Ramos (cell line): ENCODE data around the gene CARD10.
"Not testable (repeated sequence)": the region's sequence is repeated elsewhere in the genome, so short reads cannot be mapped to it uniquely, and the experiment has no call there.

Experiments
- in situ Hi-C: fragments of 300-500 bp; cut with MboI; formaldehyde crosslinking; loops from one replicate; pipeline ENCODE4 v1.14.3; 2022; ENCODE audit warnings: low sequenced_read_pairs; ENCODE audit not compliant: unreplicated experiment

The CARD10 gene

GRCh38 chr22:37558815-37559214, 39.6 kb upstream of the CARD10 start:
- in situ Hi-C loops, result no loop called here

- in situ Hi-C loops, result no loop called here
These were observed 38.2 kb upstream of the CARD10 start for GRCh38 chr22:37557321-37558001.

DNA sequence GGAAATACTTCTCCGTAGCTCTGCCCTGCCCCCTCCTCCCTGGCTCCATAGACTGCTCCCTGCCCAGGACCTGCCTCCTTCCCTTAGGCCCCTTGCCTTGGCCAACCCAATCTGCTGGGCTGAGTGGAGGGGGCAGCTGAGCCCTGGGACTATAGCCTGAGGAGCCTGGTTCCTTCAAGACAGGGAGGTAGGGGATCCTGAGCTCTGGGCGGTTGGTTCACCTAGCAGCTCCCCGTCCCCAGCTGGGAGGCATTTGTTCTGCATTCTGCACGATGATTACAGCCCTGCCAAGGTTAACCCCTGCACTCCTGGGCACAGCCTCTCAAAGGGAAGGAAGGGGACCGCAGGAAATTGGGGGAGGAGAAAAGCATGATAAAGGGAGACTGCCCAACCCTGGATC, 37.5 kb upstream of the CARD10 start:
- in situ Hi-C loops, result no loop called here

- in situ Hi-C loops, result no loop called here
These were observed 35.8 kb upstream of the CARD10 start for GRCh38 chr22:37555029-37555428.

DNA sequence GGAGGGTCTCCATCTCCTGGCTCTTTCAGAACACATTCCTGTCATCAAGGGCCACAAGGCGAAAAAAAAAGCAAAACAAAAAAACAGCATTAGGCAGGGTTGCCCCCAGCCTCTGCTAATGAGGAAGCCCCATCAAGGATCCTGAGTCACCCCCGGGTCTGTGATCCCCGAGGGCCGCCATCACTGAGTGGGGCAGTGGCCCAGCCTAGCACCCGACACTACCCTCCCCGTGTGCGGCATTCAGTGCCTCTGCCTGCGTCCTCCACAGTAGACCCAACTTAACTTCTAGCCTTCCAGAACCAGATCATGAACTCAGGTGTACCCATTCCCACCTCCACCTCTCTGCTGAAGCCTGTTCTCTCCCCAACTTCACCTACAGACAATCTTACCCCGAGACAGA, 34.5 kb upstream of the CARD10 start:
- in situ Hi-C loops, result no loop called here

DNA sequence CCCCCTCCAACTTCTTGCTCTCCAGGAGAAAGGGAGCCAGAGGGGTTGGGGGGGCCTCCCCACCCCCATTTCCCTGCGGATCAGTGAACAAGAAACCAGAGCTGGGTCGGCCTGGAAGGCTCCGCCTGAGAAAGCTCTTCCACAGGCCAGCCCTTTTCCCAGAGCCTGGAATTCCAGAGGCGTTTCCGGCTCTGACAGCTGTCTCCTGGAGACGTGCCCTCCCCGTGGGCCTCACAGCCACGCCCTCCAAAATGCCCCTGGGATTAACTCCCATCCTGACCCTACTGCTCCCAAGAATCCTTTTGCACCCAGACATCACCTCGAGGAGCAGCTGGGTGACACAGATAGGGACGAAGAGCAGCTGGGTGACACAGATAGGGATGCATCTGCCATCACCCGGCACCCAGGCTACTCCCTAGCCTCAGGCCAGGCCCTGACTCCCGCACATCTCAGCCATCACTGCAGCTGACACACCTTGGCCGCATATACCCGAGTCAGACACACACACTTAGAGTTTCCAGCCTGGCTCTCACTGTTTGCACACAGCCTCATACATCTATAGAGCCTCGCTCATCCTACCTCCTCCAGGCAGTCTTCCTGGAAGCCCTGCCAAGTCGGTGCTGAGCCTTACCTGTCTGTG, 33.4 kb upstream of the CARD10 start:
- in situ Hi-C loops, result no loop called here

DNA sequence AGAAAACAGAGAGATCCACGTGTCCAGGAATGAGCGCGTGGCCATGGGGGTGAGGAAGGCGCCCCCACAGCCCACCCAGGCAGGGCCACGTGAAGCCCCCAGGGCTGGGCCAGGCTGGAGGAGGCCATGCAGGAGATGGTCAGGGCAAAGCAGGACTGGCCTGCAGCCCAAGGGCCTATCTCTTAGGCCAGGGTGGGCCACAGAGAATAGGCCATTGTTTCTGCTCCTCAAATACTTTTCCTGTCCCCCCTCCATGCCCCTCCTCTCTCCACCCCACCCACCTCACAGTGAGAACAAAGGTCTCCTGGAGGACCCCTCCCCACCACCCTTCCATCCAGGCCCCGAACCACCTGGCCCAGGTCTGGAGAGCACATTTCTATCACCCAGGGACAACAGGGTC, 32.8 kb upstream of the CARD10 start:
- in situ Hi-C loops, result no loop called here

DNA sequence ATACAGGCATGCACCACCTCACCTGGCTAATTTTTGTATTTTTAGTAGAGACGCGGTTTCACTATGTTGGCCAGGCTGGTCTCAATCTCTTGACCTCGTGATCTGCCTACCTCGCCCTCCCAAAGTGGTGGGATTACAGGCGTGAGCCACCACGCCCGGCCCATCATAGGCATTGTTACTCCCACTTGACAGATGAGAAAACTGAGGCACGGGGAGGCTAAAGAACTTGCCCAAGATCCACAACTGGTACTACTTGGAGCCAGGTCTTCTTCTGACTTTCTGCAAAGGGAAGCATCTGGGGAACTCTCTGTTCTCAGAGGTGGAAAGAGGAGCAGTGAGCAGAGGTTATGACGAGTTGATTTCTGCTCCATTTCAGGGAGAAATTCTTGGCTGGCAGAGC, 31.7 kb upstream of the CARD10 start:
- in situ Hi-C loops, result not testable (repeated sequence)

- in situ Hi-C loops, result no loop called here
These were observed 30.5 kb upstream of the CARD10 start for GRCh38 chr22:37549704-37550059.

DNA sequence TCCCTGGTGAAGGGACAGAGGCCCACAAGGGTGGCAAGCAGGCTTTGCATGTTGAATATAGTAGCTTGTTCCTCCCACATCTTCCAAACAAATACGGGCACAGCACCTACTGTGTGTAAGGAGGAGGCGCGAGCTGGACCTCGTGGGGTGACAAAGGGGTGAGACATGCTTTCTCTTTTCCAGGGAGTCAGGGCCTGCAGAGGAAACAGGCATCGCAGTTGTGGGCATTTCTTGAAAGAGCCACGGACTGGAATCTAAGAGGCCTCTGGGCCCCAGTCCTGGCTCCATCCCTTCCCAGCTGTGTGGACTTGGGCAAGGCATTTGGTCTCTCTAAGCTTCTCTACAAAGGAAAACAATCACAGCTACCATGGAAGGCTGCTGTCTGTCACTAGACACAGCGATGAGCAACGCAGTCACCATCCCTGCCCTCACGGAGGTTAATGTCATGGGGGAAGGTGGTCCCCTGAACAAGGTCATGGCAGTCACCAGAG, 28.1 kb upstream of the CARD10 start:
- in situ Hi-C loops, result no loop called here

DNA sequence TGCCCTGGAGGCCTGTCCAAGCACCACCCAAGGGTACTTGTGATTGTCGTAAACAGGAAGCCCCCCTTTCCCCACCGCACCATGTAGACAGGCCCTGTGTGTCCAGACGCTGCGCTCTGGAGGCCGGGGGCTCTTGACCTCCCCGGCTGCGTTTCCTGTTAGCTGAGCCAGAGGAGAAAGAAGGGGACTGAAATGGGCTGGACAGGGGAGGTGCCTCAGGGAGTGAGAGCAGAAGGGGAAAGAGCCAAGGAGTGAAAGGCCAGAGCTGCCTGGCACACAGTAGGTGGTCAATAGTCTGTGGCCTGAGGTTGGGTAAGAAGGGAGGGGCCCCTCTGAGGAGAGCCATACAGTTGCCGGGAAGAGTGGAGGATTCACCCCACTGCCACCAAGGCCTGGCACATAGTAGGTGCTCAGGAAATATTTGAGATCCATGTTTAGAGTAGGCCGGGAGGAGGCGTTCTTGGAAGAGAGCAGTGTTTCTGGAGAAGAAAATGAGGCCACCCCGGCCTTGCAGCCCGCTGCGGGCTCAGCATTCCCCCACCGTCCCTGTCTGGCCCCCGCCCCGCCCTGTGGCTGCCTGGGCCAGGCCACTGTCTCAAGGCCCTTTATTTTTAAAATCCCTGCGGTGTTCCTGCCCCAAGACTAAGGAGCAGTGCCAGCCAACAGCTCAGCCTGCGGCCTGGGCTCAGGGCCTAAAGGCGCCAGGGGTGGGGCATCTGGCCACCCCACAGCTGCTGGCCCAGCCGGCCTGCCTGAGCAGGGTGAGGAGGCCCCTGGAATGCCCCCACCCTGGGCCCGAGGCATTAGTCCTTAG, 27.4 kb upstream of the CARD10 start:
- in situ Hi-C loops, result no loop called here

DNA sequence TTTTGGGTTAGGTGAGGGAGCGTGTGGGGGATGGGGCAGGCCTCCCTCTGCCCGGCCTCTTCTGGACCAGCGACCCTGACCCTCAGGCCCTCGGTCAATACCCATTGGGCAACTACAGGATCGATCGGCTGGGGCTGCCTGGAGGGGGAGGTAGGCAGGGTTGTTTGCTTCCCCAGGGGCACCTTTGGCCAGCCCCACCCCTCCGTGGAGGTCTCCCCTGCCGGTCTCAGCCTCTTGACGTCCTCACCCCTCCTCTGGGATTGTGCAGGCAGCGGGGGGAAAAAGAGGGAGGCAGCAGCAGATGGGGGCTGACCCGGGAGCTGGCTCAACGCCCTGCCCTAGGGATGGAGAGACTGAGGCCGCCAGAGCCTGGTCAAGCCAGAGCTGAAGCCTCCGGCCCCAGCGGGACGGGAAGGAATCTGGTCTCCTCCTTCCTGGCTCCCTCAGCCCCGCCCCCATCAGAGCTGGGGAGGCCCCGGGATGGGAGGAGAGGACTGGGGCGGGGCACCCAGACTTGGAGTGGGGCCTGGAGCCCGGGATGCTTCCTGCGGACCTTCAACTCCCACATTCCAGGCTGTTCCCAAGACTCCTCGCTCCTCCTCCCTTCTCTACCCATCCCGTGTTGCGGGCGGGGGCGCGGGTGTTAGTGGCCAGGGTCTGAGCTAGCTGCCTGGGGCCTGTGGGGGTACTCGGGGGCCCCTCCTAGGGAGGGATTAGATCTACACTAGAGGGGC, 26.7 kb upstream of the CARD10 start:
- in situ Hi-C loops, result no loop called here

DNA sequence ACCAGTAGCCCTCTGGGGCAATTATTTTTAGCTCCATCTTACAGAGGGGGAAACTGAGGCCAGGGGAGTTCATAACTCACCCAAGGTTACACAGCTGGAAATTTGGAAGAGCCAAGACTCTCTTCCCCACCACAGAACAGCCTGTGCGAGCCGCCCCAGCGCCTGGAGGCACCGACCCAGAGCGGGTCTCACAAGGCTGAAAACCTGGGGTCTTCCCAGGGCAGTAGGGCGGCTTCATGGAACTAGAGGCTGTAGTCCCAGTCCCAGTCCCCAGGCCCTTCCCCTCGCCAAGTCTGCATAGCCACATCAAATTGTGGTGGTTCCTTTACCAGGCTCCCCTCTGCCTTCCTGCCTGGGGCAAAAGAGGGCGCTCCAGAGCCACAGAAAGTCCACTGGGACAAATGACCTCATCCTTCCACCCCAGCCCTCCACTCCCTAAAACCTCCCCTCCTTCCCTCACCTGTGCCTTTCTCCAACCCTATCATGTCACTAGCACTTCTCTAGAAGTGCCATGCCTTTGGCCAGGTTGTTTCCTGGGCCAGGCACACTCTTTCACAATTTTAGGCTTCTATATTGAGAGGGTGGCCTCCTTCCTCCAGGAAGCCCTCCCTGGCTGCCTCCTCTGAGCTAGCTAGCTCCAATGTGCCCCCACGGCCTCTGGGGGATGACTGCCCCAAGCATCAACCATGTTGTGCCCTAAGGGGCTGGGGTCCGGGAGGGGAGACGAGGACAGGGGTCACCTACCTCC, 25.9 kb upstream of the CARD10 start:
- in situ Hi-C loops, result no loop called here

DNA sequence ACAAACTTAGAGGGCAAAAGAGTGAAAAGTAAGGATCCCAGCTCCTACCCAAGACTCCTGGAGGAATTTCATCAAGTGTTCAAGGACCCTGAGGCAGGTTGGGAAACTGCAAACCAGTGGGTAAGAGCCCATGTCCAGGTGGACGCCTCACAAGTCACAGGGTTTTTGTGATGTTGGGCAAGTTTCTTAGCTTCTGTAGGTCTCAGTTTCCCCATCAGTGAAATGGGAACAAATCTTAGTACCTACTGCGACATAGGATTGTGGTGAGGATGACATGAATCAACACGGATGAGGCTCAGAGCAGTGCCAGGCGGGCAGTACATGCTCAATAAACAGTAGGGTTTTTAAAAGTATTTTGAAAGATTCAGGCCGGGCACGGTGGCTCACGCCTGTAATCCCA, 23.7 kb upstream of the CARD10 start:
- in situ Hi-C loops, result no loop called here

DNA sequence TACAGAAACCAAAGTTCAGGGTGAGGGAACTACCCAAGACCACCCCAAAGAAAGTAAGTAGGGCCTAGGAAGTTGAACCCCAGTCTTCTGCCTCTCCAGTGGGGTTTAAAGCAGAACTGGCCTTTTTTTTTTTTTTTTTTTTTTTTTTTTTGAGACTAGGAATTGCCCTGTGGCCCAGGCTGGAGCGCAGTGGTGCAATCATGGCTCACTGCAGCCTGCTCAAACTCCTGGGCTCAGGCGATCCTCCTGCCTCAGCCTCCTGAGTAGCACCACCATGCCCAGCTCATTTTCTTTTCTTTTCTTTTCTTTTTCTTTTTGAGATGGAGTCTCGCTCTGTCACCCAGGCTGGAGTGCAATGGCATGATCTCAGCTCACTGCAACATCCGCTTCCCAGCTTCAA, 23.2 kb upstream of the CARD10 start:
- in situ Hi-C loops, result not testable (repeated sequence)

DNA sequence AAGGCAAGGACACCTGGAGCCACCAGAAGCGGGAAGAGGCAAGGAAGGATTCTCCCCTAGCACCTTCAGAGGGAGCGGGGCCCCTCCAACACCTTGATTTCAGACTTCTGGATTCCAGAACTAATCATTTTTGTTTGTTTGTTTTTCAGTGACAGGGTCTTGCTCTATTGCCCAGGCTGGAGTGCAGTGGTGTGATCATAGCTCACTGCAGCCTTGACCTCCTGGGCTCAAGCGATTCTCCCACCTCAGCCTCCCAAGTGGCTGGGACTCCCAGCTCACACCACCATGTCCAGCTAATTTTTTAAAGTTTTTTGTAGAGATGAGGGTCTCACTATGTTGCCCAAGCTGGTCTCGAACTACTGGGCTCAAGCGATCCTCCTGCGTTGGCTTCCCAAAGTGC, 20.6 kb upstream of the CARD10 start:
- in situ Hi-C loops, result loop anchor here (5.0 kb wide), 1 partner anchor 33 kb away; no protein-coding TSS in a partner anchor

- in situ Hi-C loops, result loop anchor here (5.0 kb wide), 1 partner anchor 34 kb away; no protein-coding TSS in a partner anchor
These were observed 19.6 kb upstream of the CARD10 start for GRCh38 chr22:37538590-37539357.

GRCh38 chr22:37535159-37535558, 15.9 kb upstream of the CARD10 start:
- in situ Hi-C loops, result loop anchor here (5.0 kb wide), 1 partner anchor 37 kb away; no protein-coding TSS in a partner anchor

- in situ Hi-C loops, result no loop called here
These were observed 15.2 kb upstream of the CARD10 start for GRCh38 chr22:37534445-37534844.
